ENCODE data around the gene GRXCR2. TPM values are rescaled to one million over a fixed set of nuclear protein-coding genes. Genes with fewer than 3 reads are reported as not detected.

Gene GRXCR2
- total and polyA plus RNA-seq, 2 of the 13 experiments (the other 11 are each of a cell fraction or from before 2014, with no cell fraction given) = not detected

DNA sequence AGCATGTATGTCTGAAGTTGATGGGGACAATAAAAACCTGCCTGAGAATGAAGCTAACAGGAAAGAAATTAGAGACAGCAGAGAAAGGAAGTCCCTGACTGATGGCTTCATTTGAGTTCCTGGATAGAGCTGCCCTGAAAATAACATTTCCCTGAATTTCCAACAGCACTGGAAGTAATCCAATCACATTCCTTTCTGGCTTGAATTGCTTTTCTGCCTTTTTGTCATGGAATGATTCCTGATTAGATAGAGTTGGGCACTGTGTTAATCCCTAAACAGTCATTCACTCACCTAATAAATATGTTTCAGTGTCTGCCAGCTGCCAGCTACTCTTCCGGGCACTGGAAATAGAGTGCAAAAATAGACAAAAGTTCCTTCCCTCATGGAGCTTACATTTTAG lies 33.6 kb upstream of the GRXCR2 start:
- H3K4me1 ChIP-seq (ENCODE audit: insufficient read depth, low read length) = peaks cover 3% of the 10 kb centered on the region; the same call in 1 of the 2 replicates
- H2AFZ ChIP-seq (ENCODE audit: low read length) = no peak overlapping the region
- H3K4me3 ChIP-seq (replicated peaks in 1 of 3; ENCODE audit: insufficient read depth in 1 of 3, low read depth in 2 of 3, low read length in 3 of 3) = no peak overlapping the region
- no peak overlapping the region for H3K4me2 ChIP-seq (ENCODE audit: low read depth, low read length)
- no peak for TF ChIP-seq IRF2 (CRISPR knock-in tag; IDR thresholded peaks at IDR 0.05)
- no peak for TF ChIP-seq MTA1 (CRISPR knock-in tag; IDR thresholded peaks at IDR 0.05; ENCODE audit: borderline replicate concordance)
- TF ChIP-seq TAF1 (CRISPR knock-in tag; IDR thresholded peaks at IDR 0.05) = no peak
- FAIRE-seq = no peak
- no peak overlapping the region for H3K9ac ChIP-seq (ENCODE audit: insufficient read depth, low read depth, low read length)
- ChIA-PET CTCF (ENCODE audit: low intra/inter-chr PET ratio, low total read pairs) (no interaction called here), POLR2A (no interaction called here)
- no peak for ATAC-seq
- H3K36me3 ChIP-seq (replicated peaks in 1 of 2; ENCODE audit: control insufficient read depth in 1 of 2, insufficient read depth in 2 of 2, low read length in 2 of 2) = no peaks in the 10 kb centered on the region
- no peaks in the 10 kb centered on the region for H3K9me3 ChIP-seq (ENCODE audit: low read length)
- in situ Hi-C loops (cut with HindIII; ENCODE audit: extremely low pct_ligation_motif_present, low pct_unique_long_range_greater_than_20kb) = no loop called here
- no peaks in the 10 kb centered on the region for H3K79me2 ChIP-seq (ENCODE audit: insufficient read depth, low read length)
- no peak for DNase-seq (ENCODE audit: low spot score)
- peaks cover 0 to 3% of the 10 kb centered on the region in 2 experiments; a peak in 3 of 5 replicates for H3K27me3 ChIP-seq (ENCODE audit: control insufficient read depth in 1 of 2, insufficient read depth in 2 of 2, low read length in 2 of 2)
- intact Hi-C loops (cut with micrococcal nuclease; ENCODE audit: unreplicated experiment) = no loop called here
- no peak overlapping the region for H3K27ac ChIP-seq (ENCODE audit: extremely low read length, insufficient read depth, low read length)
- 38% methylated on average over 1 of the region's 1 CpG for WGBS (ENCODE audit: low lambda C conversion rate)
- no peaks in the 10 kb centered on the region for H4K20me1 ChIP-seq (ENCODE audit: insufficient read depth, low read length)
- no TSS peak for BruUV-seq (replicated peaks)

DNA sequence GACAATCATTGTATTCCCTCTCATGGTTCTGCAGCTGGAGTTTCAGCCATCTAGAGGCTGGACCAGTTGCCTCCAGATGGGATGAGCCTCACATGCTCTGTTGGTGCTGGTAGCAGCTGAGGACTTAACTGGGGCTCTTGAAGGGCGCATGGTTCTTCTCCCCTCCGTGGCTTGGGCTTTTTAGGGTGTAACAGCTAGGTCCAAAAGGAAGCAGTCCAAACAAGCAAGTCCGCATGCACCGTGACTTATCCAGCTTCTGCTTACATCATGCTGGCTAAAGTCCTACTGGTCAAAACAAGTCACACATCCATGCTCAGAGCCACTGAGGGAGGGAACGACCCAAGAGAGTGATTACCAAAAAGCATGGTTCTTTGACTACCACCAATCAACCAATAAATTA lies 31.9 kb upstream of the GRXCR2 start:
- Histone ChIP-seq H3K9ac (ENCODE audit: insufficient read depth, low read depth, low read length) (no peak overlapping the region), H3K4me1 (ENCODE audit: insufficient read depth, low read length) (no peaks in the 10 kb centered on the region), H3K79me2 (ENCODE audit: insufficient read depth, low read length) (no peaks in the 10 kb centered on the region), H3K27ac (ENCODE audit: extremely low read length, insufficient read depth, low read length) (no peak overlapping the region), H3K4me3 (replicated peaks in 1 of 3; ENCODE audit: insufficient read depth in 1 of 3, low read depth in 2 of 3, low read length in 3 of 3) (no peak overlapping the region), H3K27me3 (ENCODE audit: control insufficient read depth in 1 of 2, insufficient read depth in 2 of 2, low read length in 2 of 2) (peaks cover 0 to 3% of the 10 kb centered on the region in 2 experiments; a peak in 3 of 5 replicates), H3K4me2 (ENCODE audit: low read depth, low read length) (no peak overlapping the region), H3K36me3 (replicated peaks in 1 of 2; ENCODE audit: control insufficient read depth in 1 of 2, insufficient read depth in 2 of 2, low read length in 2 of 2) (no peaks in the 10 kb centered on the region), H3K9me3 (ENCODE audit: low read length) (no peaks in the 10 kb centered on the region), H2AFZ (ENCODE audit: low read length) (no peak overlapping the region), H4K20me1 (ENCODE audit: insufficient read depth, low read length) (no peaks in the 10 kb centered on the region)
- 0% methylated on average over 1 of the region's 5 CpGs for WGBS (ENCODE audit: low lambda C conversion rate)
- no TSS peak for BruUV-seq (replicated peaks)
- no peak for ATAC-seq
- TF ChIP-seq TBX3 (IDR thresholded peaks at IDR 0.05; ENCODE audit: borderline replicate concordance) (no peak), RBAK (CRISPR knock-in tag; IDR thresholded peaks at IDR 0.05) (peak; percentile 64; the same call in 1 of the 2 replicates)
- in situ Hi-C loops (cut with HindIII; ENCODE audit: extremely low pct_ligation_motif_present, low pct_unique_long_range_greater_than_20kb) (no loop called here), intact Hi-C loops (cut with micrococcal nuclease; ENCODE audit: unreplicated experiment) (no loop called here)
- no peak for DNase-seq (ENCODE audit: low spot score)
- ChIA-PET POLR2A (no interaction called here), CTCF (ENCODE audit: low intra/inter-chr PET ratio, low total read pairs) (no interaction called here)
- no peak for FAIRE-seq
